Stimulated activated CD4-positive, alpha-beta T cell treated with anti-CD3 and anti-CD28 coated beads, Interleukin-15, amount 100 ng/mL, for 1 hour (primary cell): ENCODE data around the gene ZBTB6.
A peak's percentile ranks its signal among the peaks of the same experiment; 100 is the strongest.

Source experiments
- DNase-seq, 2 donors: peaks; one replicate each; pipeline ENCODE4 v3.0.0-alpha.2; 2020; ENCODE audit warnings: low read depth in 1 of 2, low spot score in 1 of 2

ZBTB6 gene

GRCh38 chr9:122912964-122913673 is at the start of gene ZBTB6:
ZBTB6 (minus strand) TSS chr9:122913323; CDS start chr9:122912072, 1,251 bp downstream.
- DNase-seq = peak; percentile 46 to 48

- DNase-seq = no peak
Measured at GRCh38 chr9:122961139-122961538, 48.0 kb upstream of the ZBTB6 start.

GRCh38 chr9:122955961-122956360 is 42.8 kb upstream of the ZBTB6 start:
- no peak for DNase-seq

- DNase-seq = no peak
Measured at GRCh38 chr9:122954253-122954691, 41.1 kb upstream of the ZBTB6 start.

GRCh38 chr9:122951056-122951455 is 37.9 kb upstream of the ZBTB6 start:
- DNase-seq = no peak

GRCh38 chr9:122950263-122950662 is 37.1 kb upstream of the ZBTB6 start:
- DNase-seq = no peak

GRCh38 chr9:122949696-122950095 is 36.6 kb upstream of the ZBTB6 start:
- no peak for DNase-seq

GRCh38 chr9:122948313-122948712 is 35.2 kb upstream of the ZBTB6 start:
- no peak for DNase-seq

- no peak for DNase-seq
Measured at GRCh38 chr9:122946461-122947005, 33.4 kb upstream of the ZBTB6 start.

GRCh38 chr9:122944960-122945888 is 32.1 kb upstream of the ZBTB6 start:
- no peak for DNase-seq

- DNase-seq = no peak
Measured at GRCh38 chr9:122941582-122942234, 28.6 kb upstream of the ZBTB6 start.

- DNase-seq = peak; percentile 97
Measured at GRCh38 chr9:122940749-122941581, 27.8 kb upstream of the ZBTB6 start, which contains the start of gene RABGAP1. RABGAP1 (plus strand) TSS chr9:122941020; CDS start chr9:122957060, 16,040 bp downstream.

- DNase-seq = peak in 1 of 2 donors; percentile 5
Measured at GRCh38 chr9:122940454-122940748, 27.3 kb upstream of the ZBTB6 start.

- DNase-seq = no peak
Measured at GRCh38 chr9:122939601-122940000, 26.5 kb upstream of the ZBTB6 start.

GRCh38 chr9:122936883-122937282 is 23.8 kb upstream of the ZBTB6 start:
- no peak for DNase-seq

GRCh38 chr9:122936464-122936863 is 23.3 kb upstream of the ZBTB6 start:
- DNase-seq = no peak

- peak; percentile 73 to 80 for DNase-seq
Measured at GRCh38 chr9:122931226-122932121, 18.4 kb upstream of the ZBTB6 start, which contains the start of gene ZBTB26. ZBTB26 (minus strand) TSS chr9:122931512; CDS start chr9:122919934, 11,578 bp downstream.

GRCh38 chr9:122930541-122931225 is 17.6 kb upstream of the ZBTB6 start:
- DNase-seq = no peak
